Heart left ventricle (tissue), 16 donors: ENCODE results near the gene MICAL2. TPM values are rescaled to one million over a fixed set of nuclear protein-coding genes. Genes with fewer than 3 reads are reported as not detected.

Experiments used
- ATAC-seq, 4 donors: fragments of 200-7000 bp; cut with Tn5 transposase; one replicate each; pipeline ENCODE4 v1.9.1; 2020 to 2022; ENCODE audit warnings: moderate library complexity in 4 of 4, mild to moderate bottlenecking in 3 of 4, moderate number of reproducible peaks in 1 of 4
- DNase-seq, 5 donors: peaks; one replicate each; pipeline ENCODE4 v3.0.0-alpha.2; 2020
- H3K27ac ChIP-seq, 12 donors: fragments of 200-600 bp; sonication (generic) in 4 of 12; one replicate each; pipeline versions ENCODE4 v1.5.0 to v1.8.0; 2016 to 2022; ENCODE audit warnings: mild to moderate bottlenecking in 2 of 12
- H3K27me3 ChIP-seq, 9 donors: fragments of 200-600 bp; sonication (generic) in 2 of 9; one replicate each; pipeline versions ENCODE4 v1.5.1 to v1.8.0; 2016 to 2022; ENCODE audit warnings: mild to moderate bottlenecking in 3 of 9
- H3K36me3 ChIP-seq, 9 donors: fragments of 200-600 bp; sonication (generic) in 2 of 9; one replicate each; pipeline versions ENCODE4 v1.5.0 to v1.8.0; 2018 to 2022; ENCODE audit warnings: mild to moderate bottlenecking in 2 of 9
- H3K4me1 ChIP-seq, 12 donors: fragments of 200-600 bp; sonication (generic) in 4 of 12; one replicate each; pipeline versions ENCODE4 v1.5.0 to v1.8.0; 2016 to 2022; ENCODE audit warnings: mild to moderate bottlenecking in 3 of 12
- H3K4me3 ChIP-seq, 12 donors: fragments of 200-600 bp; sonication (generic) in 4 of 12; one replicate each; pipeline versions ENCODE4 v1.5.0 to v1.8.0; 2017 to 2022; ENCODE audit warnings: mild to moderate bottlenecking in 9 of 12, moderate library complexity in 4 of 12
- H3K9me3 ChIP-seq, 12 donors: fragments of 200-600 bp; sonication (generic) in 4 of 12; one replicate each; pipeline versions ENCODE4 v1.5.0 to v1.8.0; 2016 to 2022; ENCODE audit warnings: mild to moderate bottlenecking in 1 of 12
- POLR2A ChIP-seq, 2 donors: fragments of 450-650 bp; IDR thresholded peaks; one replicate each; pipeline ENCODE4 v1.6.1; 2017; ENCODE audit warnings: antibody characterized with exemption in 2 of 2, mild to moderate bottlenecking in 2 of 2, moderate library complexity in 2 of 2
- WGBS, 4 donors: extraction: QIAGEN DNeasy Blood & Tissue Kit in 2 of 4; methylation state at CpG; one replicate each; pipeline versions ENCODE4 v1.1.5 to v1.1.7; 2013 to 2018; 5-methylcytosine and 5-hydroxymethylcytosine counted together
- intact Hi-C, 10 donors: fragments of 100-400 bp; cut with DNase I; formaldehyde crosslinking; loops; one replicate each; pipeline versions ENCODE4 v1.11.1 to v1.14.2; 2022
- polyA plus RNA-seq, 2 donors: library from polyadenylated mRNA; stranded (reverse); fragments of 200-250 nt; gene quantifications; one replicate each; pipeline ENCODE4 v1.2.3, GENCODE V29; 2013
- total RNA-seq, 9 donors: library from RNA; depleted of rRNA in 2 of 9; stranded (reverse); fragments of >200 nt in 2 of 9; fragmentation: NEBNext Ultra II Directional in 3 of 9; extraction: Animal tissue kit (Norgen Biotek cat#: 25700) in 3 of 9; gene quantifications; one replicate each; pipeline versions ENCODE4 v1.1.0 to v1.2.4, GENCODE V29; 2016 to 2023
- TF ChIP-seq, protein P1 (sequence below), 12 donors: fragments of 200-600 bp; sonication (generic) in 4 of 12; IDR thresholded peaks; one replicate each; pipeline versions ENCODE4 v1.5.0 to v1.8.0; 2018 to 2022; ENCODE audit warnings: antibody characterized with exemption in 12 of 12, mild to moderate bottlenecking in 5 of 12
- donor health status: ischemic (EF 13 %, LVEDD 7.1; RV severe dilation, severe dysfunction).
- donor health status: healthy with polysubstance abuse.
- donor health status: DM: no; HTN: yes; CAD: no.
- donor health status: DM: no; HTN: no; CAD: no.
- donor health status: ischemic (EF 25% LVEDD 6.9; RV normal size, moderate dysfunction).
- donor health status: ischemic (EF 25% LVEDD 5.7; RV mildly dilated, moderate dysfunction).
- donor health status: healthy.
- donor health status: DM: yes; HTN: yes; CAD: no.
- donor health status: ischemic (EF 35%, LVEDD 5.7; RV mildly dilated, moderate dysfunction).
- donor health status: nonischemic (EF 11% LVEDD 7.7; RV severe dilation, severe dysfunction).
- donor health status: DM: yes; HTN: yes; CAD: no.
- donor health status: PGD.
- donor health status: ischemic (EF 29% LVEDD 5.4; RV normal size, mild dysfunction).
- donor health status: nonischemic (EF 23%, LVEDD 6.1; RV moderate dilation, normal function).

The MICAL2 gene
- total and polyA plus RNA-seq, 11 donors, result 37.6 to 110 (median 86.4) TPM

DNA sequence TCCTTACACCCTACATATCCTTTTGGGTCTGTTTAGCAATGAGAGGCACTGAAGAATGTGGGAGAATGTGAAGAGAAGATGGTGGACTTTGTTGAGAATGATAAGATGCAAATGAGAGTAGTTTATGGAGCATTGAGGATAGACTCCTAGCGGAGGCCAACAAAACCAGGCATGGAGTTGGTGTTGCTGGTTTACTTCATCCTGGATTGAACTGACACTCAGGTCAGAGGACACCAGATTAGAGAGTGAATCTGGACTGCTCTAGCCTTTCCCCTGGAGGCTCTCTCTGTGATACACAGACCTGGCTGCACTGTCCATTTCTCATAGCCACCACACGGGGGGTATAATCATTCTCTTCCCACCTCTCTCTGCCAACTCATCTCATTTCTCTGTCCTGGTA is 98.7 kb downstream of the MICAL2 start:
- Histone ChIP-seq H3K4me3 (no peak overlapping the region), H3K36me3 (peaks cover 0 to 98% (median 70%) of the 10 kb centered on the region in 9 donors), H3K27ac (no peak overlapping the region), H3K27me3 (no peaks in the 10 kb centered on the region), H3K4me1 (peaks cover 0 to 5% (median 0%) of the 10 kb centered on the region in 12 donors), H3K9me3 (no peaks in the 10 kb centered on the region)
- DNase-seq, result no peak
- no peak for ATAC-seq
- 90 to 95% (median 92%) methylated on average over 2 of the region's 2 CpGs for WGBS, 4 donors
- TF ChIP-seq, protein P1, sequence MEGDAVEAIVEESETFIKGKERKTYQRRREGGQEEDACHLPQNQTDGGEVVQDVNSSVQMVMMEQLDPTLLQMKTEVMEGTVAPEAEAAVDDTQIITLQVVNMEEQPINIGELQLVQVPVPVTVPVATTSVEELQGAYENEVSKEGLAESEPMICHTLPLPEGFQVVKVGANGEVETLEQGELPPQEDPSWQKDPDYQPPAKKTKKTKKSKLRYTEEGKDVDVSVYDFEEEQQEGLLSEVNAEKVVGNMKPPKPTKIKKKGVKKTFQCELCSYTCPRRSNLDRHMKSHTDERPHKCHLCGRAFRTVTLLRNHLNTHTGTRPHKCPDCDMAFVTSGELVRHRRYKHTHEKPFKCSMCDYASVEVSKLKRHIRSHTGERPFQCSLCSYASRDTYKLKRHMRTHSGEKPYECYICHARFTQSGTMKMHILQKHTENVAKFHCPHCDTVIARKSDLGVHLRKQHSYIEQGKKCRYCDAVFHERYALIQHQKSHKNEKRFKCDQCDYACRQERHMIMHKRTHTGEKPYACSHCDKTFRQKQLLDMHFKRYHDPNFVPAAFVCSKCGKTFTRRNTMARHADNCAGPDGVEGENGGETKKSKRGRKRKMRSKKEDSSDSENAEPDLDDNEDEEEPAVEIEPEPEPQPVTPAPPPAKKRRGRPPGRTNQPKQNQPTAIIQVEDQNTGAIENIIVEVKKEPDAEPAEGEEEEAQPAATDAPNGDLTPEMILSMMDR (IDR thresholded peaks at IDR 0.05), result no peak
- no peak for TF ChIP-seq POLR2A (IDR thresholded peaks at IDR 0.05)
- intact Hi-C loops, result no loop called here

DNA sequence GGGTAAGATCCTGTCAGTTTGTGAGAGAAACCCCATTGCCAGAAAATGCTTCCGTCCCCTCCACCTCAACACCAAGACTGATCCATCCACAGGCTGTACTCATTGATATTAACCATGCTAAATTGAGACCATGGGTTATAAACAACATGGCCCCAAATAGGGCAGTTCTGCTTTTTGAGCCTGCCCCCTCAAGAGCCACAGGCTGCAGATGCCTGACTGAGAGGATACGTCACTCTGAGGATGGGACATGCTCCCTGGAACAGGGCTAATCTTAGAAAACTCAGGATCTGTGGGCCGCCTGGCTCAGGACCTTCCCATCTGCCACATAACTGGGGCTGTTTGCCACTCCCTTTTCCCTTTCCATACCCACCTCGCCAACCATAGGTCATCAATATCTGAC is 99.8 kb downstream of the MICAL2 start:
- 95 to 100% (median 98%) methylated on average over 4 of the region's 4 CpGs for WGBS, 4 donors
- no peak overlapping the region for H3K27ac ChIP-seq
- intact Hi-C loops, result no loop called here

DNA sequence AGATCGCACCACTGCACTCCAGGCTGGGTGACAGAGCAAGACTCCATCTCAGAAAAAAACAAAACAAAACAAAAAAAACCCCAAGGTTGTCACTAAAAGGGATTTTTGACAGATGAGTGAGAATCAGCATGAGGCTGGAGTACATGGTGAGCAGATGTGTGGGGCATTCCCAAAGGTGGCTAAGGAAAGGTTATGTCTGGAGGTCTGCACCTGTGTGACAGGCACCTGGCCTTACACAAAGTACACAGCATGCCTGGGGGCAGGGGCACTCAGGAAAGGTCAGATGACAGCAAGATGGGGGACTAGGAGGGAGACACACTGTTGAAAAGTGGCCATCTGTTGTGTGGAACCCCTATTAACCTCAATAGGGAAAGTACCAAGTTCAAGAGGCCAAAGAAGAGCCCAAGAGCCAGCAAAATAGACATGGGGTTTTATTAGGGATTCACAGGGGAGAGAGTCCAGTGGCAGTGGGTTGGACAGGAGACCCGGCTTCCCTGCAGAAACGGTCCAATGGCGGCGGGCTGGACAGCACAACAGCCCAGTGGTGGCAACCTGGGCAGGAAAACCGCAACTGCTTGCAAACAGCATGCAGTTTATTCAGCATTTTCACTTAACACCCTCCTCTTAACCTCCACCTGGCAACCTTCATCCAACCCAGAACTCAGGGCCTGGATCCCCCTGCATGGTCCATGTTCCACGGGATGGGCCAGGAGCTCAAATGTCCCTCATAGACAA is 101.1 kb downstream of the MICAL2 start:
- intact Hi-C loops, result no loop called here
- DNase-seq (no peak), ATAC-seq (no peak)
- Histone ChIP-seq H3K4me3 (no peak overlapping the region), H3K36me3 (peaks cover 0 to 98% (median 74%) of the 10 kb centered on the region in 9 donors), H3K27me3 (no peaks in the 10 kb centered on the region), H3K9me3 (no peaks in the 10 kb centered on the region), H3K4me1 (peaks cover 0 to 10% (median under 1%) of the 10 kb centered on the region in 12 donors), H3K27ac (no peak overlapping the region)
- 94 to 100% (median 98%) methylated on average over 7 of the region's 7 CpGs for WGBS, 4 donors
- TF ChIP-seq, protein P1 (IDR thresholded peaks at IDR 0.05), result no peak
- no peak for TF ChIP-seq POLR2A (IDR thresholded peaks at IDR 0.05)

More for the DNA sequence above, 99.8 kb downstream of the MICAL2 start:
- Histone ChIP-seq H3K27me3 (no peaks in the 10 kb centered on the region), H3K4me3 (no peak overlapping the region), H3K36me3 (peaks cover 0 to 98% (median 70%) of the 10 kb centered on the region in 9 donors), H3K9me3 (no peaks in the 10 kb centered on the region), H3K4me1 (peaks cover 0 to 9% (median 0%) of the 10 kb centered on the region in 12 donors)
- ATAC-seq (no peak), DNase-seq (no peak)
- no peak for TF ChIP-seq POLR2A (IDR thresholded peaks at IDR 0.05)
- TF ChIP-seq, protein P1 (IDR thresholded peaks at IDR 0.05), result no peak

DNA sequence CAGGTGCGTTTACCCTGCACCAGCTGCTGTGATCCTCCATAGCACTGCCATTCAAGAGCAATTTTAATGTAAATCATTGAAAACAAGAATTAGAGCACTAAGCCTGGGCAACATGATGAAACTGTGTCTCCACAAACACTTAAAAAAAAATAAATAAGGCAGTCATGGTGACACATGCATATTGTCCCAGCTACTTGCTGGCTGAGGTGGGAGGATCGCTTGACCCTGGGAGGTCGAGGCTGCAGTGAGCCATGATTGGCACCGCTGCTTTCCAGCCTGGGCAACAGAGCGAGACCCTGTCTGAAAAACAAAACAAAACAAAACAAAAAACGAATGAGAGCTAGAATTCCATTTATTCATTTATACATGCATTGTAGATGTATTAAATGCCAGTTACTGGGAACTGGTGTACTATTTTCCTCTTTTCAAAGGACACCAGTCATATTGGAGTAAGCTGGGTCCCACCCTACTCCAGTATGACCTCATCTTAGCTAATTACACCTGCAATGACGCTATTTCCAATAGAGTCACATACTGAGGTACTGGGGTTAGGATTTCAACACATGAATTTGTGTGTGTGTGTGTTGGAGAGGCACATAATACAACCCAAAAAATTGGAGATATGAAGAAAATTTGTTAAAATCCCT is 101.9 kb downstream of the MICAL2 start:
- DNase-seq (no peak), ATAC-seq (no peak)
- 90 to 96% (median 95%) methylated on average over 7 of the region's 7 CpGs for WGBS, 4 donors
- H3K36me3 ChIP-seq, result peaks cover 0 to 99% (median 72%) of the 10 kb centered on the region in 9 donors
- peaks cover 0 to 16% (median 8%) of the 10 kb centered on the region in 12 donors for H3K4me1 ChIP-seq
- no peak overlapping the region for H3K4me3 ChIP-seq
- intact Hi-C loops, result no loop called here
- no peak overlapping the region for H3K27ac ChIP-seq
- H3K9me3 ChIP-seq, result no peaks in the 10 kb centered on the region
- H3K27me3 ChIP-seq, result no peaks in the 10 kb centered on the region
- TF ChIP-seq, protein P1 (IDR thresholded peaks at IDR 0.05), result no peak
- TF ChIP-seq POLR2A (IDR thresholded peaks at IDR 0.05), result no peak
